A549 (cell line): ENCODE results near the gene NR2C2AP.

Experiments used
- CTCF ChIP-seq: fragments of >200 bp; sonication (Bioruptor Twin); formaldehyde crosslinking; IDR thresholded peaks from 3 replicates; pipeline ENCODE4 v1.5.1; 2016
- HDAC2 ChIP-seq: fragments of 200-600 bp; sonication (generic); IDR thresholded peaks from 2 replicates; pipeline ENCODE4 v1.6.1; 2016
- USF2 ChIP-seq: fragments of 450-650 bp; IDR thresholded peaks from 2 replicates; pipeline ENCODE4 v1.6.1; 2014; ENCODE audit warnings: antibody characterized with exemption
- ZFP36 ChIP-seq: fragments of 450-650 bp; IDR thresholded peaks from 2 replicates; pipeline ENCODE4 v1.6.1; 2014; ENCODE audit warnings: borderline replicate concordance; ENCODE audit not compliant: partially characterized antibody

- no peak for TF ChIP-seq CTCF
- TF ChIP-seq HDAC2, result no peak
- no peak for TF ChIP-seq USF2
- no peak for TF ChIP-seq ZFP36
These were observed 6.2 kb upstream of the NR2C2AP start for GRCh38 chr19:19209372-19209771.
